Transverse colon (tissue), 4 donors: ENCODE data around the gene CORIN. TPM values are rescaled to one million over a fixed set of nuclear protein-coding genes. Genes with fewer than 3 reads are reported as not detected.

Experiments used
- small RNA-seq, 4 donors: library from RNA; depleted of rRNA; stranded (forward); fragments of <200 nt; gene quantifications; one replicate each; pipeline ENCODE3, GENCODE V24; 2016
- total RNA-seq, 4 donors: library from RNA; depleted of rRNA; stranded (reverse); fragments of >200 nt; gene quantifications; one replicate each; pipeline ENCODE4 v1.1.0, GENCODE V29; 2016

CORIN gene
- total RNA-seq, 4 donors from 2014 or later = 0.82 to 1.6 TPM; not detected in 2

Small RNA genes within 50 kb of the gene (small RNA-seq; reads per million reads assigned to genes)
- 0 reads per million in 4 donors for gene MIR8053

Other genes with a start within 250 kb of the CORIN start
- 10 to 100 TPM in 2 of 4 donors, 1 to 10 TPM in 2; 2.0 to 22.4 (median 9.3) TPM for gene NFXL1, start 76.5 kb upstream of the CORIN start, total RNA-seq
- 10 to 100 TPM in 3 of 4 donors, 1 to 10 TPM in 1; 1.2 to 21.0 (median 15.0) TPM for gene CNGA1, start 178.6 kb upstream of the CORIN start, total RNA-seq
- 10 to 100 TPM; 37.5 to 47.7 (median 41.1) TPM for gene NIPAL1, start 178.7 kb upstream of the CORIN start, total RNA-seq